HUES64 (cell line): Measurements from ENCODE around the gene CHRNB4.

Experiments
- H3K27ac ChIP-seq: 2 replicates; pipeline ENCODE4 v1.7.0; 2013; ENCODE audit warnings: low read depth, low read length, inconsistent platforms
- H3K27me3 ChIP-seq: 2 replicates; pipeline ENCODE4 v1.6.1; 2013; ENCODE audit warnings: mild to moderate bottlenecking, low read length; ENCODE audit not compliant: insufficient read depth
- H3K36me3 ChIP-seq: 2 replicates; pipeline ENCODE4 v1.6.1; 2013; ENCODE audit warnings: mild to moderate bottlenecking, low read length; ENCODE audit not compliant: insufficient read depth
- H3K4me1 ChIP-seq: 2 replicates; pipeline ENCODE4 v1.6.1; 2013; ENCODE audit warnings: mild to moderate bottlenecking, low read length, moderate library complexity; ENCODE audit not compliant: insufficient read depth
- H3K4me3 ChIP-seq: 2 replicates; pipeline ENCODE4 v1.5.1; 2013; ENCODE audit warnings: mild to moderate bottlenecking, low read length, moderate library complexity
- H3K9ac ChIP-seq: 2 replicates; pipeline ENCODE4 v1.6.1; 2013; ENCODE audit warnings: mild to moderate bottlenecking, low read depth, low read length
- H3K9me3 ChIP-seq: 2 replicates; pipeline ENCODE4 v1.6.1; 2013; ENCODE audit warnings: low read depth, low read length; ENCODE audit not compliant: insufficient read depth
- WGBS: fragments of 150-250, 120-280 bp; methylation state at CpG from one replicate; pipeline ENCODE4 v1.1.7; 2013; ENCODE audit warnings: missing lambda C conversion rate; 5-methylcytosine and 5-hydroxymethylcytosine counted together

The CHRNB4 gene

DNA sequence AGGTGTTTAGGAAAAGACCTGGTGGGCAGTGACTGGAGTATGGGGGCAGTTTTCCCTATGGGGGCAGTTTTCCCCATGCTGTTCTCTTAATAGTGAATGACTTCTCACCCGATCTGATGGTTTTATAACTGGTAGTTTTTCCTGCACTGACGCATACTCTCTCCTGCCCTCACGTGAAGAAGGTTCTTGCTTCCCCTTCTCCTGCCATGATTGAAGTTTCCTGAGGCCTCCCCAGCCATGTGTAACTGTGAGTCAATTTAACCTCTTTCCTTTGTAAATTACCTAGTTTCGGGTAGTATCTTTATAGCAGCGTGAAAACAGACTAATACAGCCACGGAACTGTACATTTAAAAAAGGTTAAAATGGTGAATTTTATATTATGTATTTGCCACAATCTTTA is 25.0 kb upstream of the CHRNB4 start:
- Histone ChIP-seq H3K9ac (no peak overlapping the region), H3K4me1 (0 out of 2 replicates have a peak, but pooled peaks cover under 1% of the 10 kb centered on the region), H3K9me3 (no peaks in the 10 kb centered on the region), H3K27ac (no peak overlapping the region), H3K36me3 (no peaks in the 10 kb centered on the region), H3K4me3 (no peak overlapping the region), H3K27me3 (peaks cover 15% of the 10 kb centered on the region)
- WGBS = 94% methylated on average over 5 of the region's 6 CpGs

- 100% methylated on average over 1 of the region's 1 CpG for WGBS
- Histone ChIP-seq H3K36me3 (no peaks in the 10 kb centered on the region), H3K9ac (no peak overlapping the region), H3K9me3 (no peaks in the 10 kb centered on the region), H3K4me3 (no peak overlapping the region), H3K27me3 (peaks cover 15% of the 10 kb centered on the region), H3K4me1 (no peaks in the 10 kb centered on the region), H3K27ac (no peak overlapping the region)
These were observed 22.7 kb upstream of the CHRNB4 start for GRCh38 chr15:78663703-78664102.

DNA sequence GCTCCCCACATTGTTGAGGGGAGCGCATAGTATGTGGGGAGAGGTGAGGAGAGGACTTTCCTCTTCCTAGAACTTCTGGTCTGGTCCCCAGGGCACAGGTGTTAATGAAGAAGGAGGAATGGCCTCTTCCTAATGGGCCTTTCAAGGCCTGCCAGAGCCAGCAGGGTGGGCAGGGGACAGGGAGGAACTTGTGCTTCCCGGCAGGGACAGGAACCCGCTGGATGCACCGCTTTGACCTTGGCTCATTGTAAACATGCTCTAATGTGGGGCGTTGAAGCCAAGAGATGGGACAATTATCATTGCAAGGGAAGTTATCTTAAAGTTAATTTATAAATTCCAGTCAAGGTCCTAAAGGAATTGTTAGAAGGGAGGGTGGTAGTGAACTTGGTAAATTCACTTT is 21.0 kb upstream of the CHRNB4 start:
- H3K4me1 ChIP-seq = no peaks in the 10 kb centered on the region
- no peak overlapping the region for H3K4me3 ChIP-seq
- H3K9me3 ChIP-seq = no peaks in the 10 kb centered on the region
- no peaks in the 10 kb centered on the region for H3K36me3 ChIP-seq
- H3K27me3 ChIP-seq = peaks cover 8% of the 10 kb centered on the region; the same call in 1 of the 2 replicates
- WGBS = 79% methylated on average over 5 of the region's 5 CpGs
- no peak overlapping the region for H3K27ac ChIP-seq
- H3K9ac ChIP-seq = no peak overlapping the region

- Histone ChIP-seq H3K27ac (no peak overlapping the region), H3K9me3 (no peaks in the 10 kb centered on the region), H3K4me3 (no peak overlapping the region), H3K27me3 (no peaks in the 10 kb centered on the region), H3K9ac (no peak overlapping the region), H3K4me1 (no peaks in the 10 kb centered on the region), H3K36me3 (no peaks in the 10 kb centered on the region)
- WGBS = 96% methylated on average over 19 of the region's 19 CpGs
These were observed 20.0 kb upstream of the CHRNB4 start for GRCh38 chr15:78661001-78661400.

GRCh38 chr15:78660584-78660983 is 19.6 kb upstream of the CHRNB4 start:
- Histone ChIP-seq H3K4me3 (no peak overlapping the region), H3K27ac (no peak overlapping the region), H3K4me1 (no peaks in the 10 kb centered on the region), H3K36me3 (no peaks in the 10 kb centered on the region), H3K27me3 (no peaks in the 10 kb centered on the region), H3K9ac (no peak overlapping the region), H3K9me3 (no peaks in the 10 kb centered on the region)
- 77% methylated on average over 9 of the region's 9 CpGs for WGBS

DNA sequence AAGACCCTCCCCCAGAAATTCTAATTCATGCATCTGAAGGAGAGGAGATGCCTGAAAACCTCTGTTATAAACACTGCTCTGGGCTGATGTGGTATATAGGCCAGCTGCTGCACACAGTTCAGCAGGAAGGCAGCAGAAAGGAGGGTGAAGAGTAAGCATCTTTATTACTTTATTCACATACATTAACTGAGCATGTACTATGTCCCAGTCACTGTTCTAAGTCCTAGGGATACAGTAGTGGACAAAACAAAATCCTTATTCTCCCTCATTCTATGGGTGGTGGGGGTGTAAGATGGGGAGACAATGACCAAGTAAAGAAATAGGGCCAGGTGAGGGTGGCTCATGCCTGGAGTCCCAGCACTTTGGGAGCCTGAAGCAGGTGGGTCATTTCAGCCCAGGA is 17.8 kb upstream of the CHRNB4 start:
- H3K27ac ChIP-seq = no peak overlapping the region
- H3K9ac ChIP-seq = no peak overlapping the region
- H3K9me3 ChIP-seq = no peaks in the 10 kb centered on the region
- no peak overlapping the region for H3K4me3 ChIP-seq
- no peaks in the 10 kb centered on the region for H3K36me3 ChIP-seq
- H3K4me1 ChIP-seq = no peaks in the 10 kb centered on the region
- H3K27me3 ChIP-seq = no peaks in the 10 kb centered on the region

GRCh38 chr15:78654272-78654671 is 13.3 kb upstream of the CHRNB4 start:
- H3K27me3 ChIP-seq = no peaks in the 10 kb centered on the region
- no peaks in the 10 kb centered on the region for H3K36me3 ChIP-seq
- 97% methylated on average over 4 of the region's 4 CpGs for WGBS
- no peak overlapping the region for H3K4me3 ChIP-seq
- H3K9ac ChIP-seq = no peak overlapping the region
- no peaks in the 10 kb centered on the region for H3K9me3 ChIP-seq
- H3K27ac ChIP-seq = no peak overlapping the region
- no peaks in the 10 kb centered on the region for H3K4me1 ChIP-seq

DNA sequence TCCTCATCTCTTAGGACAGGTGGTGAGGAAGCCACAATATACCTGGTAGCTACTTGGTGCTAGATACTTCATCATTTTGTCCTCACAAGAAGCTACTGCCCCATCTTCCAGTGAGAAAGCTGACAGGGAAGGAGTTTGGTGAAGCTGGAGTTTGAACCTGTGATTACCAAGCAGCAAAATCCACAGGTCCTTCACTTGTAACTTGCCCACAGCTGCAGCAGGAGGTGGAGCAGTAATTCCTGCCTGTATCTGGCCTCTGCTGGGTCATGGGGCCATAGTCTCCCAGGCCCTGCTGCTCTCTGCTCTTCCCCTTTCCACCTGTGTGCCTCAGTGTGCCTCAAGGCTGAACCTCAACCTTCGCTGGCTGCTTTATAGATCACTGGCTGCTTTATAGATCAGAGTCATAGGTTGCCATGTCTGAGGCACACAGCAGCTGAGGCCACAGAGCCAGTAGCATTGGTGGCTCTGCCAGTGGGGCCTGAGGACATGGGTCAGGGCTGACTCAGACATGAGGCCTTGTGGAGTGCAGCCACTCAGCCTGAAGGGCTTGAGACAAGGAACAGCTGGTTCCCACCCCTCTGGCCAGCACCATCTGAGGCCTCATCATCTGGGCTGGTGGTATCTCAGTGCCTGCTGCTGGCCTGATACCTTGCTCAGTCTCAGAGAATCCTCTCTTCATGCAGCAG is 11.1 kb upstream of the CHRNB4 start:
- no peaks in the 10 kb centered on the region for H3K4me1 ChIP-seq
- no peak overlapping the region for H3K27ac ChIP-seq
- 95% methylated on average over 1 of the region's 1 CpG for WGBS

DNA sequence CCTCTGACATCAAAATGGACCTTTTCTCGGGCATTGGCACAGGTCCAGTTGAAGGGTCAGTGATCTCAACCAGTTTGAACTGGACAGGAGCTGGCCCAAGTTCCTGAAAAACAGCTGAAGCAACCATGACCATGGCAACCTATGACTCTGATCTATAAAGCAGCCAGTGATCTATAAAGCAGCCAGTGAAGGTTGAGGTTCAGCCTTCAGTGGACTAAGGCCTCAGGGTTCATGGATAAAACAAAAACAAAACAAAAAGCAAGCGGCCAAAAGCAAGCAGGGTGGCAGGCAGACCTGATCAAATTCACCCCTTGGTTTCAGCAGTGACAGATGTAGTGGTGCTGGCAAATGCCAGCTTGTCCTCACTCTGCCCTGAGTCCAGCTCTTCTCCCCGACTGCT is 10.0 kb upstream of the CHRNB4 start:
- H3K4me1 ChIP-seq = no peaks in the 10 kb centered on the region
- H3K36me3 ChIP-seq = no peaks in the 10 kb centered on the region
- H3K9me3 ChIP-seq = no peaks in the 10 kb centered on the region
- H3K27ac ChIP-seq = no peak overlapping the region
- no peak overlapping the region for H3K4me3 ChIP-seq
- H3K27me3 ChIP-seq = no peaks in the 10 kb centered on the region
- WGBS = 90% methylated on average over 3 of the region's 3 CpGs
- H3K9ac ChIP-seq = no peak overlapping the region

More for the DNA sequence above, 11.1 kb upstream of the CHRNB4 start:
- H3K36me3 ChIP-seq = no peaks in the 10 kb centered on the region
- H3K9me3 ChIP-seq = no peaks in the 10 kb centered on the region
- no peak overlapping the region for H3K9ac ChIP-seq
- no peak overlapping the region for H3K4me3 ChIP-seq
- no peaks in the 10 kb centered on the region for H3K27me3 ChIP-seq

DNA sequence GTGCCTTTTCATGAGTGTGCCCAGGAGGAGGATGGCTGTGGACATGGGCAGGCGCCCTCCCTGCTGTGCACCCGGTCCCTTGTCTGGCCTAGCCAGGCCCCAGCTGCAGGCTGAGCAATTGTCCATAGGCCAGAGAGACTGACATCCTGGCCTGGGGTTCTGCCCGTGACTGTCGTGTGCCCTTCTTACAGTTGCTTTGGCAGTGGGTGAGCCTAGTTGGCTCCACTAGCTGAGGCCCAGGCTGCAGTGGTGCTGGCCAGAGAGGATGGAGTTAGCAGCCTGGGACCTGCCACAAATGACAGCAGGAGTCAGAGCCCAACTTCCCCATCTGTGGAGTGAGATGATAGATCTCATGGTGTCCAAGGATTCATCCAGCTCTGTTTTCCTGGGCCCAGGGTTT is 9.0 kb upstream of the CHRNB4 start:
- WGBS = 93% methylated on average over 4 of the region's 4 CpGs
- no peaks in the 10 kb centered on the region for H3K27me3 ChIP-seq

DNA sequence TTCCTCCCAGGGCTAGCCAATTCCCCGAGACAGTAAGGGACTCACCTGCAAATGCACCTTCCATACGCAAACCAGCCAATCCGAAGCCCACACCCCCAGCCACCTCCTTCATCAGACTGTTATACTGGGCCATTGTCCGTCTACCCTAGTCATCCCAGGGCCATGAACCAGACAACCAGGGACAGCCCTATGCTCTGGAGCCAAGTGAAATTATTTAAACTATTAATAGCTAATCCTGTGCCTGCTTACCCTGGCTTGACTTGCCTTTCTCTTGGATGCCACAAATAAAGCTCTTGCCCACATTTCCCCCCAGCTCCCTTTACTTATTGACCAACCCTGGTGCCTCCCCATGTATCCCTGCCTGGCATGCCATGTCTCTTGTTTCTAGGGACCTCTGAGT is 4.0 kb upstream of the CHRNB4 start:
- H3K27me3 ChIP-seq = peaks cover 7% of the 10 kb centered on the region
- H3K36me3 ChIP-seq = no peaks in the 10 kb centered on the region
- H3K9ac ChIP-seq = no peak overlapping the region
- no peak overlapping the region for H3K4me3 ChIP-seq
- no peak overlapping the region for H3K27ac ChIP-seq
- no peaks in the 10 kb centered on the region for H3K9me3 ChIP-seq
- WGBS = 94% methylated on average over 4 of the region's 4 CpGs
- H3K4me1 ChIP-seq = no peaks in the 10 kb centered on the region; the same call in 1 of the 2 replicates

More for the DNA sequence above, 9.0 kb upstream of the CHRNB4 start:
- Histone ChIP-seq H3K9me3 (no peaks in the 10 kb centered on the region), H3K36me3 (no peaks in the 10 kb centered on the region), H3K4me1 (no peaks in the 10 kb centered on the region), H3K4me3 (no peak overlapping the region), H3K9ac (no peak overlapping the region), H3K27ac (no peak overlapping the region)

DNA sequence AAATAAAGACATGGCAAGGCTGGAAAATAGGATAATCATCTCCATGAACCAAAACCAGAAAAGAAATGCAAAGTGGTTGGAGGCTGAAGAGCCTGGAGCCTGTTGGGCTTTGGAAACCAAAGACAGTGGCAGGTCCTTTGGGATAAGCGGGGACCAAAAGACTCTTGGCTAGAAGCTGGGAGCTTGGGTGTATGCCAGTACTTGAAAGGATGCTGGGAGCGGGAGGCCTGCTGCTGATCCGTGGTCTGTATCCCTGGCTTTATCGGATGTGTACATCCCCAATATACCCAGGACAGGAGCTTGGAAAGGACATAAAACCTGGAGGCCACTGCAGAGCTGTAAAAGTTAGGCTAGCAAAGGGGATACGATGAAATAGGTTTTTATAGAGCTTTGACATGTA is 1.3 kb upstream of the CHRNB4 start:
- Histone ChIP-seq H3K27me3 (peaks cover 13% of the 10 kb centered on the region), H3K9ac (no peak overlapping the region), H3K27ac (no peak overlapping the region), H3K9me3 (no peaks in the 10 kb centered on the region), H3K36me3 (no peaks in the 10 kb centered on the region), H3K4me3 (no peak overlapping the region), H3K4me1 (no peaks in the 10 kb centered on the region; the same call in none of the 2 replicates)
- WGBS = 90% methylated on average over 5 of the region's 5 CpGs
